Mucosa of descending colon (tissue), 3 donors: ENCODE data around the gene CENPH. TPM values are rescaled to one million over a fixed set of nuclear protein-coding genes. Genes with fewer than 3 reads are reported as not detected.
"Not testable (repeated sequence)": the region's sequence is repeated elsewhere in the genome, so short reads cannot be mapped to it uniquely, and the experiment has no call there.

Experiments used
- ATAC-seq: fragments of 200-7000 bp; cut with Tn5 transposase; one replicate; pipeline ENCODE4 v1.9.1; 2020; ENCODE audit warnings: mild to moderate bottlenecking, moderate library complexity
- DNase-seq, 3 donors: peaks; one replicate each; pipeline ENCODE4 v3.0.0-alpha.2; 2020
- H3K36me3 ChIP-seq: fragments of 200-600 bp; one replicate; pipeline ENCODE4 v1.8.0; 2021; ENCODE audit warnings: low read depth, mild to moderate bottlenecking
- H3K4me1 ChIP-seq: fragments of 200-600 bp; one replicate; pipeline ENCODE4 v1.8.0; 2021; ENCODE audit warnings: low read depth, mild to moderate bottlenecking
- H3K4me3 ChIP-seq: fragments of 200-600 bp; one replicate; pipeline ENCODE4 v1.8.0; 2021; ENCODE audit warnings: mild to moderate bottlenecking
- H3K9me3 ChIP-seq: fragments of 200-600 bp; one replicate; pipeline ENCODE4 v1.8.0; 2021; ENCODE audit warnings: mild to moderate bottlenecking
- intact Hi-C, 2 donors: fragments of 100-400 bp; cut with DNase I in 1 of 2; cut with micrococcal nuclease in 1 of 2; formaldehyde crosslinking; loops; one replicate each; pipeline versions ENCODE4 v1.11.0 to v1.11.1; 2022; cut with DNase I, micrococcal nuclease
- long read RNA-seq, 2 donors: library from polyadenylated mRNA; unstranded; transcript quantifications; one replicate each; pipeline ENCODE4 v2.0.0, GENCODE V29; 2019 to 2021
- total RNA-seq, 3 donors: library from RNA; stranded (reverse); fragmentation: NEBNext Ultra II Directional in 2 of 3; extraction: Animal tissue kit (Norgen Biotek cat#: 25700) in 2 of 3; gene quantifications; one replicate each; pipeline versions ENCODE4 v1.2.1 to v1.2.4, GENCODE V29; 2021 to 2023
- TF ChIP-seq, protein P1 (sequence below): fragments of 200-600 bp; IDR thresholded peaks from one replicate; pipeline ENCODE4 v1.8.0; 2022; ENCODE audit warnings: antibody characterized with exemption, mild to moderate bottlenecking
- donor health status: DM: no; HTN: no; CAD: no; lungs with moderate emphysema.
- donor health status: DM: no; HTN: no; CAD: no.
- donor health status: DM: no; HTN: yes; CAD: no.

The CENPH gene, protein sequence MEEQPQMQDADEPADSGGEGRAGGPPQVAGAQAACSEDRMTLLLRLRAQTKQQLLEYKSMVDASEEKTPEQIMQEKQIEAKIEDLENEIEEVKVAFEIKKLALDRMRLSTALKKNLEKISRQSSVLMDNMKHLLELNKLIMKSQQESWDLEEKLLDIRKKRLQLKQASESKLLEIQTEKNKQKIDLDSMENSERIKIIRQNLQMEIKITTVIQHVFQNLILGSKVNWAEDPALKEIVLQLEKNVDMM
- 1 to 10 TPM; 1.5 to 9.6 (median 1.6) TPM for total RNA-seq
- long read RNA-seq, donor 1, result 0 reads
- long read RNA-seq, donor 2, transcript CENPH-201 (9 exons, 1,389 nt), result major isoform, 9 of 11 reads
- long read RNA-seq, donor 2, partial matches to known transcripts, result 0 of 11 reads
- long read RNA-seq, donor 2, other reads (novel, unspliced or antisense), result 1 of 11 reads

DNA sequence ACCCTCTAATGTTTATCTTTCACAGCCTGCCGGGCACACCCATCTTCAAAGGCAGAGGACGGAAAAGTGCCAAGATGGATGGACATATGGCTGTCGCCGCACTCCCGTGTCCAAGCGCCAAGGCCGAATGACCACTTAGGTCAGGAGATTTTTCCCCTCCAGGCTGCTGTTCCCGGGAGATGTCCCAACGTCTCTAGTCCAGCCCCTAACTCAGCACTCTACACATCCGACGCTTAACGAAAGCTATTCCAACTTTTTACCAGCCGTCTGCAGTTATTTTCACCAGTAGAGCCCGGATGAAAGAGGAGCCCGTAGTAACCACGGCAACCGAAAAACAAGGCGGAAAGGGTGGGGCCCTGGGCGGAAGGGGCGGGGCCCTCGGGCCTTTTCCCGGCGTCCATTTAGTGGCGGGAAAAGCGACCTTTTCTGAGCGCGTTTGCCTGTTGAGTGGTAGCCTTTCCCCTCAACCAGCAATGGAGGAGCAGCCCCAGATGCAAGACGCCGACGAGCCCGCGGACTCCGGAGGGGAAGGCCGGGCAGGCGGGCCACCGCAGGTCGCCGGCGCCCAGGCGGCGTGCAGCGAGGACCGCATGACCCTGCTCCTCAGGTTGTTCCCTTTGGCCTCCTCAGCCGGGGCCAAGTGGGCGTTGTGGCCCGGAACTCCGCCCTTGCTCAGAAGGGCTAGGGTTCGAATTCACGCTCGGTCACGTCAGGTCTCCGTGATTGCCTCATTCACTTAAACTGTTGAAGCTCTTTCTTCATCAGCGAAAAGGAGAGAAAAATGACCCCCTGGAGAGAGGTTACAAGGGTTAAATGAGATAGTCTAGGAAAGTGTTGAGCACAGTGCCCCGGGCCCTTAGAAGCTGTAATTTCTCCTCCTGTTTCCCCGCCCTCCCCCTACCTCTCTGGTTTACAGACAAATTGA is at the start of gene CENPH:
Gene CENPH, plus strand, starts transcription at position 422 of the 925 bp plus-strand sequence. Its CDS starts 52 bp downstream, at position 474.
- intact Hi-C loops, result no loop called here
- ATAC-seq (peak; percentile 99), DNase-seq (peak; percentile 91 to 94 (median 93))
- TF ChIP-seq, protein P1, sequence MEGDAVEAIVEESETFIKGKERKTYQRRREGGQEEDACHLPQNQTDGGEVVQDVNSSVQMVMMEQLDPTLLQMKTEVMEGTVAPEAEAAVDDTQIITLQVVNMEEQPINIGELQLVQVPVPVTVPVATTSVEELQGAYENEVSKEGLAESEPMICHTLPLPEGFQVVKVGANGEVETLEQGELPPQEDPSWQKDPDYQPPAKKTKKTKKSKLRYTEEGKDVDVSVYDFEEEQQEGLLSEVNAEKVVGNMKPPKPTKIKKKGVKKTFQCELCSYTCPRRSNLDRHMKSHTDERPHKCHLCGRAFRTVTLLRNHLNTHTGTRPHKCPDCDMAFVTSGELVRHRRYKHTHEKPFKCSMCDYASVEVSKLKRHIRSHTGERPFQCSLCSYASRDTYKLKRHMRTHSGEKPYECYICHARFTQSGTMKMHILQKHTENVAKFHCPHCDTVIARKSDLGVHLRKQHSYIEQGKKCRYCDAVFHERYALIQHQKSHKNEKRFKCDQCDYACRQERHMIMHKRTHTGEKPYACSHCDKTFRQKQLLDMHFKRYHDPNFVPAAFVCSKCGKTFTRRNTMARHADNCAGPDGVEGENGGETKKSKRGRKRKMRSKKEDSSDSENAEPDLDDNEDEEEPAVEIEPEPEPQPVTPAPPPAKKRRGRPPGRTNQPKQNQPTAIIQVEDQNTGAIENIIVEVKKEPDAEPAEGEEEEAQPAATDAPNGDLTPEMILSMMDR, result no peak
- no peaks in the 10 kb centered on the region for H3K9me3 ChIP-seq
- no peaks in the 10 kb centered on the region for H3K36me3 ChIP-seq
- peak within 1 kb of the TSS; percentile 20 for H3K4me3 ChIP-seq
- peaks cover 15% of the 10 kb centered on the region for H3K4me1 ChIP-seq

DNA sequence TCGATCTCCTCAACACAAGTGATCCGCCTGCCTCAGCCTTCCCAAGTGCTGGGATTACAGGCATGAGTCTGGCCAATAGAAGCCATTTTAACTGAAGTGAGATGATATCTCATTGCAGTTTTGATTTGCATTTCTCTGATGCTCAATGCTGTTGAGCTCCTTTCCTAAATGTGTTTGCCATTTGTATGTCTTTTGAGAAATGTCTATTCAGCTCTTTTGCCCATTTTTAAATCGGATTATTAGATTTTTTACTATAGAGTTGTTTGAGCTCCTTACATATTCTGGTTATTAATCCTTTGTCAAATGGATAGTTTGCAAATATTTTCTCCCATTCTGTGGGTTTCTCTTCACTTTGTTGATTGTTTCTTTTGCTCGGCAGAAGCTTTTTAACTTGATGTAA is 49.1 kb upstream of the CENPH start:
- not testable (repeated sequence) for ATAC-seq

DNA sequence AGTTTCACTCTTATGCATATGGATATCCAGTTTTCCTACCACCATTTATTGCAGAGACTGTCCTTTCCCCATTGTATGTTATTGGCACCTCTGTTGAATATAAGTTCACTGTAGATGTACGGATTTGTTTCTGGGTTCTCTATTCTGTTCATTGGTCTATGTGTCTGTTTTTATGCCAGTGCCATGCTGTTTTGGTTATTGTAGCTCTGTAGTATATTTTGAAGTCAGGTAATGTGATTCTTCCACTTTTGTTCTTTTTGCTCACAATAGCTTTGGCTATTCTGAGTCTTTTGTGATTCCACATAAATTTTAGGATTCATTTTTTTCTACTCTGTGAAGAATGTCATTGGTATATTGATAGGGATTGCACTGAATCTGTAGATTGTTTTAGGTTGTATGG is 48.6 kb upstream of the CENPH start:
- intact Hi-C loops, result no loop called here
- Histone ChIP-seq H3K4me1 (no peaks in the 10 kb centered on the region), H3K4me3 (no peak overlapping the region), H3K9me3 (peaks cover 5% of the 10 kb centered on the region), H3K36me3 (no peaks in the 10 kb centered on the region)
- ATAC-seq (no peak), DNase-seq (no peak)
- TF ChIP-seq, protein P1, result no peak

More for the DNA sequence above, 49.1 kb upstream of the CENPH start:
- intact Hi-C loops, H3K36me3 ChIP-seq, DNase-seq, H3K9me3 ChIP-seq, H3K4me1 ChIP-seq, H3K4me3 ChIP-seq: not testable (repeated sequence)

DNA sequence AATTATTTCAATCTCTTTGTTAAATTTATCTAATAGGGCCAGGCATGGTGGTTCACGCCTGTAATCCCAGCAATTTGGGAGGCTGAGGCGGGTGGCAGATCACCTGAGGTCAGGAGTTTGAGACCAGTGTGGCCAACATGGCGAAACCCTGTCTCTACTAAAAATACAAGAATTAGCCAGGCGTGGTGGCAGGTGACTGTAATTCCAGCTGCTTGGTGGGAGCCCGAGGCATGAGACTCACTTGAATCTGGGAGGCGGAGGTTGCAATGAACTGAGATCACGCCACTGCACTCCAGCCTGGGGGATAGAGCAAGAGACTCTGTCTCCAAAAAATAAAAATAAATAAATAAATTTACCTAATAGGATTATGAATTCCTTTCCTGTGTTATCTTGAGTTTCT is 40.8 kb upstream of the CENPH start:
- ATAC-seq, intact Hi-C loops, H3K4me1 ChIP-seq, H3K4me3 ChIP-seq, DNase-seq, H3K36me3 ChIP-seq, H3K9me3 ChIP-seq: not testable (repeated sequence)

DNA sequence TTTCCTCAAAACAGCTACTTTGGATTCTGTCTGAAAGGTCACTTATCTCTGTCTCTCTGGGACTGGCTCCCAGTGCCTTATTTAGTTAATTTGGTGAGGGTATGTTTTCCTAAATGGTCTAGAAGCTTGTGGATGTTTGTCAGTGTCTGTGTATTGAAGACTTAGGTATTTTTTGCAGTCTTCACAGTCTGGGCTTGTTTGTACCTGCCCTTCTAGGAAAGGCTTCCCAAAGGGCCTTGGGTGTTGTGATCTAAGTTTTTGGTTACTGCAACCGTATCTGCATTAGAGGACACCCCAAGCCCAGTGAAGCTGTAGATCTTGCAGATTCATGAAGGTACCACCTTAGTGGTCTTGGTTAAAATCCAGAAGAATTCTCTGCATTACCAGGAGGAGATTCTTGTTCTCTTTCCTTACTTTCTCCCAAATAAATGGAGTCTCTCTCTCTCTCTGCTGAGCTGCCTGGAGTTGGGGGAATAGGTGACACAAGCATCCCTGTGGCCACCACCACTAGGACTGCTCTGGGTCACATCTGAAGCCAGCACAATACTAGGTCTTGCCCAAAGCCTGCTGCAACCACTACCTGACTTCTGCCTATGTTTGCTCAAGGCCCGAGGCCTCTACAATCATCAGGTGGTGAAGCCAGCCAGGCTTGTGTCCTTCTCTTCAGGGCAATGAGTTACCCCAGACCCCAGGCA is 40.3 kb upstream of the CENPH start:
- Histone ChIP-seq H3K9me3 (no peaks in the 10 kb centered on the region), H3K4me1 (no peaks in the 10 kb centered on the region), H3K36me3 (no peaks in the 10 kb centered on the region), H3K4me3 (no peak overlapping the region)
- no peak for DNase-seq
- no peak for ATAC-seq
- intact Hi-C loops, result no loop called here
- TF ChIP-seq, protein P1, result no peak

DNA sequence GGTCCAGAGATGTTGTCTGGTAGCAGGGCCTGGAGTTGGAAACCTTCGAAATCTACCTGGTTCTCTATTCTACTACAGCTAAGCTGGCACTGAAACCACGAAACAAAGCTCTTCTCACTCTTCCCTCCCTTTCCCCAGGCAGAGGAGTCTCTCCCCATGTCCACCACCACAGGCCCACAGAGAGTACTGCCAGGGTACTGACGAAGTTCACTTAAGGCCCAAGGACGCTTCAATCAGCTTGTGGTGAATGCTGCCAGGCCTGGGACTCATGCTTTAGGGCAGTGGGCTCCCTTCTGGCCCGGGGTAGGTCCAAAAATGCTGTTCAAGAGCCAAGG is 39.7 kb upstream of the CENPH start:
- intact Hi-C loops, result no loop called here
- TF ChIP-seq, protein P1, result no peak
- no peak for DNase-seq
- Histone ChIP-seq H3K36me3 (no peaks in the 10 kb centered on the region), H3K4me3 (no peak overlapping the region), H3K9me3 (no peaks in the 10 kb centered on the region), H3K4me1 (no peaks in the 10 kb centered on the region)
- no peak for ATAC-seq
